Measurements from ENCODE around the gene ZNF280A.
"Not testable (repeated sequence)": the region's sequence is repeated elsewhere in the genome, so short reads cannot be mapped to it uniquely, and the experiment has no call there.

Gene ZNF280A

GRCh38 chr22:22507743-22508273, 12.3 kb downstream of the ZNF280A start:
- Histone ChIP-seq H3K27me3 (ENCODE audit: control insufficient read depth, insufficient read depth, low read length) (peaks cover 1% of the 10 kb centered on the region), H3K9me3 (replicated peaks; ENCODE audit: low read length) (no peaks in the 10 kb centered on the region), H3K4me3 (ENCODE audit: low read length) (peak overlapping the region; percentile 94), H3K4me2 (ENCODE audit: low read length) (peak overlapping the region; percentile 97), H3K4me1 (ENCODE audit: control insufficient read depth, insufficient read depth, low read length) (no peaks in the 10 kb centered on the region), H3K9ac (ENCODE audit: low read depth, low read length) (peak overlapping the region; percentile 85), H3K36me3 (ENCODE audit: insufficient read depth, low read length) (peaks cover 5% of the 10 kb centered on the region)

GRCh38 chr22:22506736-22507135, 13.3 kb downstream of the ZNF280A start:
- Histone ChIP-seq H3K9me3 (replicated peaks; ENCODE audit: low read length) (no peaks in the 10 kb centered on the region), H3K4me2 (ENCODE audit: low read length) (no peak overlapping the region), H3K27me3 (ENCODE audit: control insufficient read depth, insufficient read depth, low read length) (no peaks in the 10 kb centered on the region)

GRCh38 chr22:22498267-22498666, 21.8 kb downstream of the ZNF280A start:
- Histone ChIP-seq H3K9ac (ENCODE audit: low read depth, low read length) (no peak overlapping the region), H3K4me3 (ENCODE audit: low read length) (no peak overlapping the region), H3K9me3 (replicated peaks; ENCODE audit: low read length) (no peaks in the 10 kb centered on the region), H3K4me2 (ENCODE audit: low read length) (no peak overlapping the region), H3K27me3 (ENCODE audit: control insufficient read depth, insufficient read depth, low read length) (no peaks in the 10 kb centered on the region), H3K36me3 (ENCODE audit: insufficient read depth, low read length) (peaks cover 4% of the 10 kb centered on the region), H3K4me1 (ENCODE audit: control insufficient read depth, insufficient read depth, low read length) (no peaks in the 10 kb centered on the region)

More at GRCh38 chr22:22506736-22507135, 13.3 kb downstream of the ZNF280A start:
- Histone ChIP-seq H3K36me3 (ENCODE audit: insufficient read depth, low read length) (peaks cover 7% of the 10 kb centered on the region), H3K4me3 (ENCODE audit: low read length) (no peak overlapping the region), H3K9ac (ENCODE audit: low read depth, low read length) (no peak overlapping the region), H3K4me1 (ENCODE audit: control insufficient read depth, insufficient read depth, low read length) (no peaks in the 10 kb centered on the region)

- H3K9ac ChIP-seq (ENCODE audit: low read depth, low read length); H3K4me1 ChIP-seq (ENCODE audit: control insufficient read depth, insufficient read depth, low read length); H3K9me3 ChIP-seq (replicated peaks; ENCODE audit: low read length); H3K36me3 ChIP-seq (ENCODE audit: insufficient read depth, low read length); H3K4me3 ChIP-seq (ENCODE audit: low read length); H3K4me2 ChIP-seq (ENCODE audit: low read length); H3K27me3 ChIP-seq (ENCODE audit: control insufficient read depth, insufficient read depth, low read length): not testable (repeated sequence)
Observed at GRCh38 chr22:22491589-22491988, 28.5 kb downstream of the ZNF280A start.

GRCh38 chr22:22488736-22489135, 31.3 kb downstream of the ZNF280A start:
- Histone ChIP-seq H3K4me1 (ENCODE audit: control insufficient read depth, insufficient read depth, low read length) (no peaks in the 10 kb centered on the region), H3K4me2 (ENCODE audit: low read length) (no peak overlapping the region), H3K4me3 (ENCODE audit: low read length) (no peak overlapping the region), H3K36me3 (ENCODE audit: insufficient read depth, low read length) (peaks cover 3% of the 10 kb centered on the region), H3K9me3 (replicated peaks; ENCODE audit: low read length) (no peaks in the 10 kb centered on the region), H3K27me3 (ENCODE audit: control insufficient read depth, insufficient read depth, low read length) (no peaks in the 10 kb centered on the region), H3K9ac (ENCODE audit: low read depth, low read length) (no peak overlapping the region)

- H3K36me3 ChIP-seq (ENCODE audit: insufficient read depth, low read length), result peaks cover 3% of the 10 kb centered on the region
- no peak overlapping the region for H3K4me2 ChIP-seq (ENCODE audit: low read length)
- H3K9ac ChIP-seq (ENCODE audit: low read depth, low read length), result no peak overlapping the region
- H3K27me3 ChIP-seq (ENCODE audit: control insufficient read depth, insufficient read depth, low read length), result no peaks in the 10 kb centered on the region
- H3K4me3 ChIP-seq (ENCODE audit: low read length), result no peak overlapping the region
- no peaks in the 10 kb centered on the region for H3K4me1 ChIP-seq (ENCODE audit: control insufficient read depth, insufficient read depth, low read length)
- H3K9me3 ChIP-seq (replicated peaks; ENCODE audit: low read length), result no peaks in the 10 kb centered on the region
Observed at GRCh38 chr22:22487869-22488597, 32.0 kb downstream of the ZNF280A start.

GRCh38 chr22:22487059-22487458, 33.0 kb downstream of the ZNF280A start:
- Histone ChIP-seq H3K4me2 (ENCODE audit: low read length) (no peak overlapping the region), H3K4me3 (ENCODE audit: low read length) (no peak overlapping the region), H3K9ac (ENCODE audit: low read depth, low read length) (no peak overlapping the region), H3K9me3 (replicated peaks; ENCODE audit: low read length) (no peaks in the 10 kb centered on the region), H3K36me3 (ENCODE audit: insufficient read depth, low read length) (peaks cover 3% of the 10 kb centered on the region), H3K27me3 (ENCODE audit: control insufficient read depth, insufficient read depth, low read length) (no peaks in the 10 kb centered on the region), H3K4me1 (ENCODE audit: control insufficient read depth, insufficient read depth, low read length) (no peaks in the 10 kb centered on the region)

- Histone ChIP-seq H3K9ac (ENCODE audit: low read depth, low read length) (no peak overlapping the region), H3K36me3 (ENCODE audit: insufficient read depth, low read length) (peaks cover 3% of the 10 kb centered on the region), H3K4me2 (ENCODE audit: low read length) (no peak overlapping the region)
Observed at GRCh38 chr22:22486132-22486899, 33.8 kb downstream of the ZNF280A start.

GRCh38 chr22:22485524-22485923, 34.5 kb downstream of the ZNF280A start:
- Histone ChIP-seq H3K36me3 (ENCODE audit: insufficient read depth, low read length) (peaks cover 3% of the 10 kb centered on the region), H3K27me3 (ENCODE audit: control insufficient read depth, insufficient read depth, low read length) (no peaks in the 10 kb centered on the region)

More at GRCh38 chr22:22486132-22486899, 33.8 kb downstream of the ZNF280A start:
- H3K4me1 ChIP-seq (ENCODE audit: control insufficient read depth, insufficient read depth, low read length), result no peaks in the 10 kb centered on the region
- no peaks in the 10 kb centered on the region for H3K27me3 ChIP-seq (ENCODE audit: control insufficient read depth, insufficient read depth, low read length)
- H3K9me3 ChIP-seq (replicated peaks; ENCODE audit: low read length), result no peaks in the 10 kb centered on the region
- H3K4me3 ChIP-seq (ENCODE audit: low read length), result no peak overlapping the region

GRCh38 chr22:22484023-22484422, 36.0 kb downstream of the ZNF280A start:
- no peaks in the 10 kb centered on the region for H3K27me3 ChIP-seq (ENCODE audit: control insufficient read depth, insufficient read depth, low read length)
- H3K36me3 ChIP-seq (ENCODE audit: insufficient read depth, low read length), result peaks cover 1% of the 10 kb centered on the region
- no peak overlapping the region for H3K9ac ChIP-seq (ENCODE audit: low read depth, low read length)
- H3K4me1 ChIP-seq (ENCODE audit: control insufficient read depth, insufficient read depth, low read length), result no peaks in the 10 kb centered on the region
- H3K4me2 ChIP-seq (ENCODE audit: low read length), result no peak overlapping the region
- H3K4me3 ChIP-seq (ENCODE audit: low read length), result no peak overlapping the region
- H3K9me3 ChIP-seq (replicated peaks; ENCODE audit: low read length), result no peaks in the 10 kb centered on the region

More at GRCh38 chr22:22485524-22485923, 34.5 kb downstream of the ZNF280A start:
- Histone ChIP-seq H3K9me3 (replicated peaks; ENCODE audit: low read length) (no peaks in the 10 kb centered on the region), H3K4me2 (ENCODE audit: low read length) (no peak overlapping the region), H3K4me1 (ENCODE audit: control insufficient read depth, insufficient read depth, low read length) (no peaks in the 10 kb centered on the region), H3K9ac (ENCODE audit: low read depth, low read length) (no peak overlapping the region), H3K4me3 (ENCODE audit: low read length) (no peak overlapping the region)

- Histone ChIP-seq H3K27me3 (ENCODE audit: control insufficient read depth, insufficient read depth, low read length) (no peaks in the 10 kb centered on the region), H3K9me3 (replicated peaks; ENCODE audit: low read length) (no peaks in the 10 kb centered on the region), H3K4me2 (ENCODE audit: low read length) (no peak overlapping the region), H3K36me3 (ENCODE audit: insufficient read depth, low read length) (no peaks in the 10 kb centered on the region), H3K4me1 (ENCODE audit: control insufficient read depth, insufficient read depth, low read length) (no peaks in the 10 kb centered on the region), H3K4me3 (ENCODE audit: low read length) (no peak overlapping the region), H3K9ac (ENCODE audit: low read depth, low read length) (no peak overlapping the region)
Observed at GRCh38 chr22:22480940-22481339, 39.1 kb downstream of the ZNF280A start.

All from skeletal muscle satellite cell (primary cell).